Stimulated activated naive B cell treated with anti-CD40 and anti-IgM and Interleukin-4, amounts not matched to agents 10 μg/mL and 1 μg/mL and 100 μg/mL, for 72 hours (primary cell): ENCODE data around the gene ATP5MC3.

ENCODE experiments used
- ATAC-seq, 2 donors: fragments of 150-1000 bp; cut with Tn5 transposase; replicated peaks; 2 replicates each; pipeline ENCODE4 v1.10.0; 2021; ENCODE audit warnings: moderate library complexity in 1 of 2
- DNase-seq: peaks from one replicate; pipeline ENCODE4 v3.0.0; 2021
- H3K27ac Mint-ChIP-seq: one replicate; pipeline ENCODE4 v1.8.0; 2022; ENCODE audit warnings: mild to moderate bottlenecking, mixed read lengths
- H3K27me3 Mint-ChIP-seq, 2 donors: one replicate each; pipeline ENCODE4 v1.8.0; 2022; ENCODE audit warnings: mixed read lengths in 2 of 2
- H3K36me3 Mint-ChIP-seq, 2 donors: one replicate each; pipeline ENCODE4 v1.8.0; 2022; ENCODE audit warnings: mixed read lengths in 2 of 2, mild to moderate bottlenecking in 1 of 2
- H3K4me1 Mint-ChIP-seq, 2 donors: one replicate each; pipeline ENCODE4 v1.8.0; 2022; ENCODE audit warnings: mixed read lengths in 2 of 2, mild to moderate bottlenecking in 1 of 2
- H3K4me3 Mint-ChIP-seq, 2 donors: one replicate each; pipeline ENCODE4 v1.8.0; 2022; ENCODE audit warnings: mild to moderate bottlenecking in 2 of 2, mixed read lengths in 2 of 2, moderate library complexity in 1 of 2
- H3K9me3 Mint-ChIP-seq, 2 donors: one replicate each; pipeline ENCODE4 v1.8.0; 2022; ENCODE audit warnings: mixed read lengths in 2 of 2, mild to moderate bottlenecking in 1 of 2

The ATP5MC3 gene

DNA sequence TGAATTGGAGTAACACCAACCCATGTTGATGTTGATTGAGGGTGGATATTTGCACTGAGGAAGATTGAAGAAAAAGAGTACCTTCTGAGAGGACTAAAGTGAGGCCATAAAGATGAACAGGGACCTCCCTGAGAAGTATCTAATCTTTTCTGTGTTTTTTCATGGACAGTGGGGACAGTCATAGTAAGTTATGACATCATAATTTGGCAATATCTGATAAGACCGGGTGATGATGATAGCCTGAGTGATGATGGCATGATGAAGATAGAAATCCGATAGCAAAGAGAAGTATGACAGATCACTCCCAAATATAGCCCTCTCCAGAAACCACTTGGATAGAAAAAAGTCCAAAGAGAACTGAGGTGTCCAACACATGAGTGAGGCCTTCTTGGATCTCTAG is 2.2 kb upstream of the ATP5MC3 start:
- peaks cover 4% of the 10 kb centered on the region in 2 donors for H3K27me3 Mint-ChIP-seq
- ATAC-seq: no peak
- peaks cover 0 to 3% of the 10 kb centered on the region in 2 donors for H3K9me3 Mint-ChIP-seq
- H3K27ac Mint-ChIP-seq: no peak overlapping the region
- no peak for DNase-seq
- H3K36me3 Mint-ChIP-seq: peaks cover 8 to 17% of the 10 kb centered on the region in 2 donors
- H3K4me1 Mint-ChIP-seq: peaks cover 10 to 17% of the 10 kb centered on the region in 2 donors
- H3K4me3 Mint-ChIP-seq: no peak overlapping the region

DNA sequence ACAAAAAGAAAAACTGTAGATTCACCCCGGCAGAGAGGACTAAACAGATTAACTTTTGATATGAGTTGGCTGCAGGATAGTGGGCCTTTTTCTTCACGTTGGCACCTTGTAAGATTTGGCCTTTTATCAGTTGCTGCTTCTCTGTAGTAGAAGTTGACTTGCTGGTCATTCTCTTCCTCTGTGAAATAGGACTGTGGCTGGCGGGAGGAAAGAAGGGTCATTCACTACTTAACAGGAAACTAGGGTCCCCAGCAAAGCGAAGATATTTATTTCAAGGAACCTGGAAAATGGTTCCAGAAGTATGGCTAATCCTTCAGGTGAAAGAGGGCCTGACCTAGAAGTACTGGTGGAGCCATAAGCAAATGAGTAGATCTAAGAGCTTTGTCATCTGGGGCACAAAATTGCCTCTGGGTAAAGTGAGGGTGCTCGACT is 383 bp upstream of the ATP5MC3 start:
- ATAC-seq: no peak
- H3K27ac Mint-ChIP-seq: peak overlapping the region; percentile 91

DNA sequence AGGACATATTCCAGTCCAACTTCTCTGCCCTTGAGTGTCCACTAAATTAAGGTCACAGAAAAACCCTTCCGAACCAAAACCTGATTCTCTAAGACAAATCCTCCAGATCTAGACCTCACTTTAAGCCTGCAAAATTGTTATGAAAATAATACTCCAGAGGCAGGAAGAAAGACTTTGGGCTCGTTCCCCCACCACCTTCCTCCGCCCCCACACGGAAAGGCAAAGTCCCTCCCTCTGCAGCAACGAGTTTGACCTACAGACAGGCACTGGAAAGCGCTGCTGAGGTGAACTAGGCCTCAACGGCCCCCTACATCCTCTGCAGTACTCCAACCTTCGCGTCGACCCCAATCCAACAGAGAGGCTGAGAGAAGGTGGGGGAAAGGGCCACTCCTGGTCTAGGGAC is 808 bp downstream of the ATP5MC3 start:
- DNase-seq (peak; percentile 29), ATAC-seq (peak; percentile 62 to 63)
- Mint-ChIP-seq H3K4me3 (peak overlapping the region; percentile 95 to 97), H3K27me3 (no peaks in the 10 kb centered on the region), H3K9me3 (peaks cover 0 to 3% of the 10 kb centered on the region in 2 donors), H3K4me1 (peaks cover 12 to 20% of the 10 kb centered on the region in 2 donors), H3K36me3 (peaks cover 24 to 38% of the 10 kb centered on the region in 2 donors), H3K27ac (peak overlapping the region; percentile 91)

More for the DNA sequence above, 383 bp upstream of the ATP5MC3 start:
- Mint-ChIP-seq H3K9me3 (peaks cover 0 to 3% of the 10 kb centered on the region in 2 donors), H3K36me3 (peaks cover 17 to 28% of the 10 kb centered on the region in 2 donors), H3K4me1 (peaks cover 10 to 17% of the 10 kb centered on the region in 2 donors), H3K27me3 (no peaks in the 10 kb centered on the region), H3K4me3 (peak overlapping the region; percentile 95 to 97)
- no peak for DNase-seq

DNA sequence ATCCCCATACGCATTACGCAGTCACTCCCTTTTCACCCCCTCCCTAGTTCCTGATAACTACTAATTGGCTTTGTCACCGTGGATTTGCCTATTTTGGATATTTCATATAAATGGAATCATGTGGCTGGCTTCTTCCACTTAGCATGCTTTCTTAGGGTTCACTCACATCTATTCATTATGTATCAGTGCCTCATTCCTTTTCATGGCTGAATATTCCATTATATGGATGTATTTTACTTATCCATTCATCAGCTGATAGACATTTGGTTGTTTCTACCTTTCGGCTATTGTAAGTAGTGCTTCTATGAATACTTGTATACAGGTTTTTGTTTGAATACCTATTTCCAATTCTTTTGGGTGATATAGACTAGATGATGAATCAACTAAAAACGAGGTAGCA is 4.9 kb downstream of the ATP5MC3 start:
- H3K4me3 Mint-ChIP-seq: no peak overlapping the region
- DNase-seq: no peak
- no peak for ATAC-seq
- no peak overlapping the region for H3K27ac Mint-ChIP-seq
- peaks cover 35 to 58% of the 10 kb centered on the region in 2 donors for H3K36me3 Mint-ChIP-seq
- H3K27me3 Mint-ChIP-seq: no peaks in the 10 kb centered on the region
- peaks cover 7 to 19% of the 10 kb centered on the region in 2 donors for H3K4me1 Mint-ChIP-seq
- H3K9me3 Mint-ChIP-seq: no peaks in the 10 kb centered on the region

DNA sequence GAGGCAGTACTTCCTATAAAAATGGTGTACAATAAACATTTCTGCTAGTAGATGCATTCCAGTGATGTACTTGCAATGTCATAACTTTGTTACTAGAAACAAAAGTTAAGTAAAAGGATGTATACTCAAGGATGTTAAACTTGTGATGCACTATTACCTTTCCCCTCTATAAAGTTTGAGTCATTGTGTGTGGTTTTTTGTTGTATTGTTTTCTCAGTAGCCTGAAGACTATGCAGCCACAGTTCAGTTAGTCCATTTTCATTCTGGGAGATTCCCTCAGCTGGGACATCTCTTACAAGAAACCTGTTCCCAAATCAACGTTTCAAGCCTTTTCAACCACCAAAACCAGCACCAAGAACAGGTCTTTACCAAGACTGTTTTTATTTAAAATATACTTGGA is 5.6 kb downstream of the ATP5MC3 start:
- DNase-seq (no peak), ATAC-seq (no peak)
- H3K27ac Mint-ChIP-seq: no peak overlapping the region
- H3K27me3 Mint-ChIP-seq: no peaks in the 10 kb centered on the region
- peaks cover 9 to 19% of the 10 kb centered on the region in 2 donors for H3K4me1 Mint-ChIP-seq
- no peak overlapping the region for H3K4me3 Mint-ChIP-seq
- no peaks in the 10 kb centered on the region for H3K9me3 Mint-ChIP-seq
- peaks cover 33 to 56% of the 10 kb centered on the region in 2 donors for H3K36me3 Mint-ChIP-seq

DNA sequence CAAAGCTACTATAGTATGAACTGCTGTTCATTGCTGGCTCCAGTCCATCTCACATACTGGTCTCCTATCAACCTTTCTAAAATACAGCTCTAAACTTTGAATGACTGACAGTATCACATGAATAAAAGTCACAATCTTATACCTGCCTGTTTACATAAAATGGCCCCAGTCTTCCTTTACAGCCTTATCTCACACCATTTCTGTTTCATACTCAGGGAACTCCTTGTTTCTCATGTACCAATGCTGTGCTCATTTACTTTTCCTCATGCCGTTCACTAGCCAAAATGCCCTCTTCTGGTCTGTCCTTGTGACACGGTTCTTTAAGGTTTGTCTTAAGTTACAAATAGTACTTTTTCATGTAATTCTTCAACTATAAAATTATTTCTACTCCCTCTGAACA is 6.2 kb downstream of the ATP5MC3 start:
- Mint-ChIP-seq H3K27ac (no peak overlapping the region), H3K36me3 (peaks cover 33 to 53% of the 10 kb centered on the region in 2 donors), H3K9me3 (peaks cover 0 to 1% of the 10 kb centered on the region in 2 donors), H3K4me1 (peaks cover 8 to 19% of the 10 kb centered on the region in 2 donors), H3K4me3 (no peak overlapping the region), H3K27me3 (no peaks in the 10 kb centered on the region)
- no peak for ATAC-seq
- DNase-seq: no peak

DNA sequence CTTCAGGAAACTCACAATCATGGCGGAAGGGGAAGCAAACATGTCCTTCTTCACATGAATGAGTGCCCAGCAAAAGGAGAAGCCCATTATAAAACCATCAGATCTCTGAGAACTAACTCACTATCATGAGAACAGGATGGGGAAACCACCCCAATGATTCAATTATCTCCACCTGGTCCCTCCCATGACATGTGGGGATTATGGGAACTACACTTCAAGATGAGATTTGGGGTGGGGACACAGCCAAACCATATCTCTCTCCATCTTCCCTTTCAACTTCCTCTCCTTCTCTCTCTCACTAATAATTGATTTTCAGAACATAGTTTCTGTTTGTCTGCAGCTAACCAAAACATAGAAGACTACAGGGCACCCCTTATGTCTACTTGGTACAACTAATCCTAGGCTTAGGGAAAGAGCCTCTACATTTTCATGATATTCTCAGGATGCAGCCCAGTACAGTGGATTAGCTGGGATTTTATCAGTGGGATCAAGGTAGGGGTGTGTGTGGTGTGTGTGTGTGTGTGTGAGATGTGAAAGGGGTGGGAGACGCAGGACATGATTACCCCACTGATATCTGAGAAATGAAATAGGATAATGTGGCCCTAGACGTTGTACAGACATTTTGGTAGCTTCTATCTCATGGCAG is 10.7 kb downstream of the ATP5MC3 start:
- H3K36me3 Mint-ChIP-seq: peaks cover 17 to 32% of the 10 kb centered on the region in 2 donors
- ATAC-seq (no peak), DNase-seq (no peak)
- H3K27me3 Mint-ChIP-seq: no peaks in the 10 kb centered on the region
- peaks cover 0 to 1% of the 10 kb centered on the region in 2 donors for H3K9me3 Mint-ChIP-seq
- no peak overlapping the region for H3K4me3 Mint-ChIP-seq
- H3K27ac Mint-ChIP-seq: no peak overlapping the region
- peaks cover 12 to 33% of the 10 kb centered on the region in 2 donors for H3K4me1 Mint-ChIP-seq

DNA sequence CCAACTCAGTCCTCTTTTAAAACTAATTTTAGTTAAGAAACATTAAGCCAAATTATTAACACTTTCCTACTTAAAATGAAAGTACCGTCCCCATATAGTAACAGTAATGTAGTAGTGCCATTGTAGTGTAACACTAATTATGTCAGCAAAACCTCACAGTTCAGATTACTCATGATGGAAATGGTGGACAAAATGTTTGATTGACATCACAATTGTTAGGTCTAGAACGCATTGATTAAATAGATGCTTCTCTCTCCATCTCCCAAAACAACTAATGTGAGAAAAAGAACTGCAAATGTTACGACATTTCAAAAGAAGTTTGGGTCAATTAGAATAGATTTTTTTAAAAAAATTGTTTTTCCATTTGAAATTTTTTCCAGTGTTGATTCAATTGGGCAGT is 12.3 kb downstream of the ATP5MC3 start:
- Mint-ChIP-seq H3K36me3 (peaks cover 12 to 20% of the 10 kb centered on the region in 2 donors), H3K9me3 (peaks cover 0 to 1% of the 10 kb centered on the region in 2 donors), H3K27ac (no peak overlapping the region), H3K4me3 (no peak overlapping the region), H3K4me1 (peaks cover 12 to 32% of the 10 kb centered on the region in 2 donors), H3K27me3 (no peaks in the 10 kb centered on the region)
- DNase-seq (no peak), ATAC-seq (no peak)

DNA sequence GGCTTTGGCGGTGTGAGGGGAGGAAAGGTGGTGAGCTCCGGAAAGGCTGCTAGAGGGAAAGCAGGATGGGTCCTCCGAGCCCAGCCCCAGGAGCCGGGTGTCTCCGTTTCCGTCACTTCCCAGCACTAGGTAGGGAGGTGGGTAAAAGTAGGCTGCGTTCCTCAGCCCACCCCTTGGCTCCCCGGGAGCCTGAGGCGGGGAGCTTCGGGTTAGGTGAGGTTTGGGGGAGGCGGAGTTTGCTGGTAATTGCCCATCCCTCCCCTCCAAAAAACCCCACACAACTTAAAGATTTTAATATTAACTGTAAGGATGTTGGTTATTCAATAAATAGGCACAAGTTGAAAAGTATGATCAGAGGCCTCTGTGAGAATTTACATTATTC is 13.0 kb downstream of the ATP5MC3 start:
- Mint-ChIP-seq H3K36me3 (peaks cover 12 to 19% of the 10 kb centered on the region in 2 donors), H3K4me3 (peak overlapping the region; percentile 88 to 89), H3K27me3 (no peaks in the 10 kb centered on the region), H3K9me3 (peaks cover 0 to 1% of the 10 kb centered on the region in 2 donors), H3K27ac (peak overlapping the region; percentile 99), H3K4me1 (peaks cover 12 to 32% of the 10 kb centered on the region in 2 donors)
- DNase-seq (no peak), ATAC-seq (peak; percentile 22 to 25)

DNA sequence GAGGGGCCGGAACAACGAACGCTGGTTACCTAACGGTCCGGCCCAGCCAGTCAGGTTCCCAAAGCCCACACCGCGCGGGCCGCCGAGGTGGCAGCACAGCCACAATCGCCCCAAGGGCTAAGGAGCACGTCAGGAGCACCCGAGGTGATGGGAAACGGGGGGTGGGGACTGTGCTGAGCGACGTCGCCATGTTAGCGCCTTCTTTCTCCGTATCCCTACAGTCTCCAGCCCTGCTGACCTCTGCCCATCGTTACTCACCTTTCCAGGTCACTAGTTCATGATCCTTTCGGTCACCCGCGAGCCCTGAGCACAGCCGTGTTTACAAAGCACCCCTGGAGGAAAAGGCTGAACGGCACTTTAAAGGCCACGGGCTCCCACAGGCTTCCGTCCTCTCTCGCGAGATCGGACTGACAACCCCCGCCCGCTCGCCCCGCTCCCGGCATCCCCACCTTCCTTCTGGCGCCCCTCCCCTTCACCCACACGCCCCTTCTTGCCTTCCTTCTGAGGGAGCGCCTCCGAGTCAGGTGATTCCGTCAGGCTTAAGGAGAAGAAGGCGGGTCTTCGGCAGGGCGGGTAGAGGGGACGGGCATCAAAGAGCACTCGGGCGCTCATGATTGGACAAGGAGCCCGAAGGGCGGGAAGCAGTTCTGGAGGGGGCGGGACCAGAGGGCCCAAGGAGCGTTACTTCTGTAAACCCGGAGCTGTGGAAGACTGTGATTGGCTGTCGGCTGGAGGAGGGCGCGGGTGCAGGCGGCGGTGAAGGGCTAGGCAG is 13.5 kb downstream of the ATP5MC3 start, which contains the start of gene ATF2:
TSS of gene ATF2 (minus strand) at position 412 of the 772 bp plus-strand sequence. CDS start 31,760 bp downstream, outside the sequence.
- Mint-ChIP-seq H3K9me3 (peaks cover 0 to 1% of the 10 kb centered on the region in 2 donors), H3K27ac (peak within 1 kb of the TSS; percentile 99), H3K4me1 (peaks cover 12 to 32% of the 10 kb centered on the region in 2 donors), H3K36me3 (peaks cover 8 to 17% of the 10 kb centered on the region in 2 donors), H3K4me3 (peak within 1 kb of the TSS; percentile 88 to 89), H3K27me3 (no peaks in the 10 kb centered on the region)
- DNase-seq: peak; percentile 99
- ATAC-seq: peak; percentile 91 to 93

DNA sequence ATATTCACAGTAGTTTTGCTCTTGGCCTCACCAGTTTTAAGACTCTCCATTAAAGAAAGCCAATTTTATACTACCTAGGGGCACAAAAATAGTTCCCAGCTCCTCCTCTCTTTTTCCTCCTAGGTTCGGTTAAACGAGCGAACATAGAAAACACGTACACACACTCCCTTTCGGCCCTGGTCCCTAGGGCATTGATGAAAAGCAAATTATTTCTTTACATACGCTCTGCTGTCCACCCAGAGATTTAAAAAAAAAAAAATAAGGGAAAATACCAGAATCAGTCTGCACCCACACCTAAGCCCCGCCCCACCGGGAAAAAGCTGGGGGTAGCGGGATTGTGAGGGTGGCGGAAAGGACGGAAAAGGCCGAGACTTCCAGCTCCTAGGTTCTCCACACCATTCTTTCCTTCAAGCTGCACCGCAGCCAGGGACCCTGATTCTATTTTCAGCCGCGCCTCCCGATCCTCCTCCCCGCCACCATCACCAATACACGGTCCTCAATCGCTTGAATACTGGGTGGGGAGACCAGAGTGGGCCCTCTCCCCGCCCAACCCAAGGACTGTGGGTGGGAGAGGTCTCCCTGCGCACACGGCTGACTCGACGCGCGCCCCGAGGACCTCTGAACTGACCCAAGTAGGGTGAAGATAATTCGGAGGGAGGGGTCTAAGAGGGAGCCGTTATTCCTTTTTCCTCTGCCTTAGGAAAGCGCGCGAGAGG is 14.3 kb downstream of the ATP5MC3 start:
- H3K4me1 Mint-ChIP-seq: peaks cover 12 to 32% of the 10 kb centered on the region in 2 donors
- peaks cover 6 to 13% of the 10 kb centered on the region in 2 donors for H3K36me3 Mint-ChIP-seq
- peaks cover 0 to 1% of the 10 kb centered on the region in 2 donors for H3K9me3 Mint-ChIP-seq
- H3K27ac Mint-ChIP-seq: peak overlapping the region; percentile 99
- H3K27me3 Mint-ChIP-seq: no peaks in the 10 kb centered on the region
- ATAC-seq (peak; percentile 13 to 17), DNase-seq (no peak)
- peak overlapping the region; percentile 88 to 89 for H3K4me3 Mint-ChIP-seq

DNA sequence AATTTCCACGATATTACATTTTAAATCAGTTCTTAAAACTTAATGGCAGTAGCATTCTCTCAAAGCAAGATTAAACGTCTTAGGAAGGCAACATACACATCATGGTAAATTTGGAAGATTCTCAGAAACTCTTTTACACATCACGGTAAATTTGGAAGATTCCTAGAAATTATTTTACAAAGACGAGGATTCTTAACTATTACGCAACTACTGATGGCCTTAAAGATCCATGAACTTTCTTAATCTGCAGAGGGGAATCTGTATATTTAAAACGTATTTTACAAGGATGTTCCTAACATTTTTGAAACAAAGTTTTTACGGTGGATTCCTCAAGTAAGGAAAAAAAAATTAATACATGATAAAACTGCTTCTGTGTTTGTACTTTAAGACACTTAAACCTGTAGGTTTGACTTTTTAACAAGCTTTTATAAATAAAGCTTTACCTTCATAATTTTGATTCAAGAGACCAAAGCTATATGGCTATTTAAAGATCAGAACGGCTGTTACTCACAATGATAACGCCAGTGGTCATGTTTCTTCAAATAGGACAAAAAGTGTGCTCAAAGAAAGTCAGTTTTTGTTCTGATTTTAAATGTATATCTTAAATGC is 15.2 kb downstream of the ATP5MC3 start:
- ATAC-seq: no peak
- DNase-seq: no peak
- H3K4me3 Mint-ChIP-seq: peak overlapping the region; percentile 88 to 89

DNA sequence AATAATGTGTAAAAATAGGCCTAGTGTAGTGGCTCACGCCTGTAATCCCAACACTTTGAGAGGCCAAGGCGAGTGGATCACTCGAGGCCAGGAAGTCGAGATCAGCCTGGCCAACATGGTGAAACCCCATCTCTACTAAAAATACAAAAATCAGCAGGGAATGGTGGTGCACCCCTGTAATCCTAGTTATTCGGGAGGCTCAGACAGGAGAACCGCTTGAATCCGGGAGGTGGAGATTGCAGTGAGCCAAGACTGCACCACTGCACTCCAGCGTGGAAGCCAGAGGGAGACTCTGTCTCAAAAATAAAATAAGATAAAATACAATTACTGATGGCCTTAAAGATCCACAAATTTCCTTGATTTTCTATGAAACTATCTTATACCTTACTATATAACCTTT is 17.3 kb downstream of the ATP5MC3 start:
- Mint-ChIP-seq H3K4me3 (no peak overlapping the region), H3K36me3 (peaks cover 3 to 9% of the 10 kb centered on the region in 2 donors), H3K9me3 (no peaks in the 10 kb centered on the region), H3K27ac (no peak overlapping the region), H3K4me1 (peaks cover 9 to 12% of the 10 kb centered on the region in 2 donors), H3K27me3 (no peaks in the 10 kb centered on the region)
- DNase-seq: no peak
- no peak for ATAC-seq

More for the DNA sequence above, 15.2 kb downstream of the ATP5MC3 start:
- Mint-ChIP-seq H3K36me3 (peaks cover 6 to 7% of the 10 kb centered on the region in 2 donors), H3K4me1 (peaks cover 12 to 32% of the 10 kb centered on the region in 2 donors), H3K27ac (no peak overlapping the region), H3K27me3 (no peaks in the 10 kb centered on the region), H3K9me3 (peaks cover 0 to 1% of the 10 kb centered on the region in 2 donors)
